NB4 (cell line): ENCODE data around the gene OR2Y1.

Experiments used
- POLR2A ChIP-seq: IDR thresholded peaks from 2 replicates; pipeline ENCODE4 v1.6.1; 2011; ENCODE audit warnings: mild to moderate bottlenecking; ENCODE audit not compliant: insufficient read length; ENCODE audit errors: extremely low read depth
- TF ChIP-seq, protein P1 (sequence below): IDR thresholded peaks from one replicate; pipeline ENCODE4 v1.5.1; 2012; ENCODE audit warnings: low read depth, low read length
- TF ChIP-seq, protein P2 (sequence below): IDR thresholded peaks from 2 replicates; pipeline ENCODE4 v1.6.1; 2011; ENCODE audit warnings: low read depth, low read length

DNA sequence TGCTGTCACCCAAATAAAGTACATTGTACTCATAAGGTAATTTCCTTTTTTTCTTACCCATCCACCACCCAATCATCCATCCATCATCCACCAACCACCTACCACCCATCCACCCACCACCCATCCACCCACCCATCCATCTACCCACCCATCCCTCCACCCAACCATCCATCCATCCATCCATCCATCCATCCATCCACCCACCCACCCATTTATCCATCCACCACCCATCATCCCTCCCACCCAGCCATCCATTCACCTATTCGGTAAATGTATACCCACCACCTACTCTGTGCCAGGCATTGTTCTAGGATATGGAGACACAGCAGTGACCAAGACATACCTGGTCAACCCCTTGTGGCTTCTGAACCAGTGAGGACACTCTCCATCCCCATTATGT lies 37.6 kb upstream of the OR2Y1 start:
- TF ChIP-seq, protein P1, sequence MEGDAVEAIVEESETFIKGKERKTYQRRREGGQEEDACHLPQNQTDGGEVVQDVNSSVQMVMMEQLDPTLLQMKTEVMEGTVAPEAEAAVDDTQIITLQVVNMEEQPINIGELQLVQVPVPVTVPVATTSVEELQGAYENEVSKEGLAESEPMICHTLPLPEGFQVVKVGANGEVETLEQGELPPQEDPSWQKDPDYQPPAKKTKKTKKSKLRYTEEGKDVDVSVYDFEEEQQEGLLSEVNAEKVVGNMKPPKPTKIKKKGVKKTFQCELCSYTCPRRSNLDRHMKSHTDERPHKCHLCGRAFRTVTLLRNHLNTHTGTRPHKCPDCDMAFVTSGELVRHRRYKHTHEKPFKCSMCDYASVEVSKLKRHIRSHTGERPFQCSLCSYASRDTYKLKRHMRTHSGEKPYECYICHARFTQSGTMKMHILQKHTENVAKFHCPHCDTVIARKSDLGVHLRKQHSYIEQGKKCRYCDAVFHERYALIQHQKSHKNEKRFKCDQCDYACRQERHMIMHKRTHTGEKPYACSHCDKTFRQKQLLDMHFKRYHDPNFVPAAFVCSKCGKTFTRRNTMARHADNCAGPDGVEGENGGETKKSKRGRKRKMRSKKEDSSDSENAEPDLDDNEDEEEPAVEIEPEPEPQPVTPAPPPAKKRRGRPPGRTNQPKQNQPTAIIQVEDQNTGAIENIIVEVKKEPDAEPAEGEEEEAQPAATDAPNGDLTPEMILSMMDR, result no peak
- no peak for TF ChIP-seq POLR2A
- TF ChIP-seq, protein P2, sequence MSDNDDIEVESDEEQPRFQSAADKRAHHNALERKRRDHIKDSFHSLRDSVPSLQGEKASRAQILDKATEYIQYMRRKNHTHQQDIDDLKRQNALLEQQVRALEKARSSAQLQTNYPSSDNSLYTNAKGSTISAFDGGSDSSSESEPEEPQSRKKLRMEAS, result no peak
